ENCODE results near the gene MECR.

GRCh38 chr1:29253180-29253579 lies 22.4 kb upstream of the MECR start:
- TF ChIP-seq CTCF (IDR thresholded peaks at IDR 0.05) (no peak), ZFX (IDR thresholded peaks at IDR 0.05; ENCODE audit: borderline replicate concordance) (no peak)

Measured in 22Rv1 (cell line).